Measurements from ENCODE around the gene GAS2L1.
A peak's percentile ranks its signal among the peaks of the same experiment; 100 is the strongest.

Gene GAS2L1

DNA sequence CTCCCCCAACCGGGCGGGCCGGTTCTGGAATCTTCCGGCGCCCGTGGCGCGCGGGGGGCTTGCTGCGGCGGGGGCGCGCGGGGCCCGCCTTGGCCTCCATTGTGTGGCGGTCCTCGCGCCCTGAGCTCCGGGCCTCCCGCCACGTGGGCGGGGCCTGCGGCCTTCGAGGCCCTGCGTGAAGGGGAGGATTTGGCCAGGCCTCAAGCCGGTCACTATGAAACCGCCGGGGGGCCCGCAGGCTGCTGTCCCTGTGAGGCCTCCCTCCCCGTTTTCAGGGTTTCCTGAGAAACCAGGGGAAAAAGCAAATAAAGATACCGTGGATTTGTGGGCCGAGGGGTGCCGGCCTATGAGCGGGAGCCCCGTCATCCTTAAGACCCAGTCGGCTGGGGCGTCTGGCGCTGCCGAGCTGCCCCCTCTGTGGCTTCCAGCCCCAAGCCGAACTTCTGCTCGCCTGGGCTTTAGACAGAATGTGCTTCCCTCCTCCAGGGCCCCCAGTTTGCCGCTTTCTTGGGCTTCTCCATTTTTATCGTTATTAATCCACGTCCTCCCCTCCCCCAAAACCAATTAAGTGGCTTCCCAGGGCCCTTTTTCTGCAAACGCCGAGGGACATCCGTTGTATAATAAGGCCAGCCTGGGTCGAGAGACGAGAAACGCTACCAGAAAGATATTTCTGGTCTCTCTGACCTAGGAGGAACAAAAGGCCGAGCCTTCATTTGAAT lies 37.8 kb upstream of the GAS2L1 start:
- no peak for TF ChIP-seq CTCF (IDR thresholded peaks at IDR 0.05; ENCODE audit: control insufficient read depth, extremely low read depth, insufficient read depth)
- DNase-seq (ENCODE audit: low read depth), result no peak

GRCh38 chr22:29269230-29269604 lies 37.2 kb upstream of the GAS2L1 start:
- no peak for DNase-seq (ENCODE audit: low read depth)
- no peak for TF ChIP-seq CTCF (IDR thresholded peaks at IDR 0.05; ENCODE audit: control insufficient read depth, extremely low read depth, insufficient read depth)

More for the DNA sequence above, 37.8 kb upstream of the GAS2L1 start:
- peak overlapping the region; percentile 68 for H3K4me3 ChIP-seq (ENCODE audit: low read depth, low read length)

DNA sequence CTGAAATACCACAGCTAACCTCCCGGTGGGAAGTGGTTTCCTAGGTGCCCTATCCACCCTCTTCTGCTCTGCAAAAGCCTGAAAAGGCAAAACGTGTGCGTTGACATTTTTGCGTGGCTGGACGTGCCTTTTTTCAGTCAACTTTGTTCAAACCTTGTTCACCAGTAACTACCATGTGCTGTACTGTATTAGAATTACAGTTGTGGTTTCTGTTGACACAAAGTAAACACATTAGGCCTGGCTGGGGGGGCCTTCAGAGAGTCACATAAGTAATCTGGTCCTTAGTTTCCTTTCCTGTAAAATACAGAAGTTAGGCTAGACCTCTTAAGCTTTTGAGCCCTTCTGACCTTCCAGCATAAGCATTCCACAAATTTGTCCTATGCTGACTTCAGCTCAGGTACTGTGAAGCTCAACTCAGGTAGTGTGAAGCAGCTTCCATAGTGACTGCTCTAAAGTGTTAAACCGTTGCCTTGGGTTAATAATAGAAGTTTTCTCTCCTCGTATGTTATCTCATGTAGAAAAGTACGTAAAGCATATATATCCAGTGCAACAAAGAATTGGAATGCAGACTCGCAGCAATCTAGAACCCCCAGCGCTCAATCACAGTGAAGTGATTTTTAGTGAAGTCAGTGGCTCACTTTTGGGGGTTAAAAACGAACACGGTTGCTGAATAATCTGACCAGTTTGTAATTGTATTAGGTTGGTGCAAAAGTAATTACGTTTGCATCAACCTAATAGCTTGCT lies 36.5 kb upstream of the GAS2L1 start:
- DNase-seq (ENCODE audit: low read depth), result no peak
- peak overlapping the region; percentile 68 for H3K4me3 ChIP-seq (ENCODE audit: low read depth, low read length)
- TF ChIP-seq CTCF (IDR thresholded peaks at IDR 0.05; ENCODE audit: control insufficient read depth, extremely low read depth, insufficient read depth), result no peak

More at GRCh38 chr22:29269230-29269604, 37.2 kb upstream of the GAS2L1 start:
- peak overlapping the region; percentile 68 for H3K4me3 ChIP-seq (ENCODE audit: low read depth, low read length)

DNA sequence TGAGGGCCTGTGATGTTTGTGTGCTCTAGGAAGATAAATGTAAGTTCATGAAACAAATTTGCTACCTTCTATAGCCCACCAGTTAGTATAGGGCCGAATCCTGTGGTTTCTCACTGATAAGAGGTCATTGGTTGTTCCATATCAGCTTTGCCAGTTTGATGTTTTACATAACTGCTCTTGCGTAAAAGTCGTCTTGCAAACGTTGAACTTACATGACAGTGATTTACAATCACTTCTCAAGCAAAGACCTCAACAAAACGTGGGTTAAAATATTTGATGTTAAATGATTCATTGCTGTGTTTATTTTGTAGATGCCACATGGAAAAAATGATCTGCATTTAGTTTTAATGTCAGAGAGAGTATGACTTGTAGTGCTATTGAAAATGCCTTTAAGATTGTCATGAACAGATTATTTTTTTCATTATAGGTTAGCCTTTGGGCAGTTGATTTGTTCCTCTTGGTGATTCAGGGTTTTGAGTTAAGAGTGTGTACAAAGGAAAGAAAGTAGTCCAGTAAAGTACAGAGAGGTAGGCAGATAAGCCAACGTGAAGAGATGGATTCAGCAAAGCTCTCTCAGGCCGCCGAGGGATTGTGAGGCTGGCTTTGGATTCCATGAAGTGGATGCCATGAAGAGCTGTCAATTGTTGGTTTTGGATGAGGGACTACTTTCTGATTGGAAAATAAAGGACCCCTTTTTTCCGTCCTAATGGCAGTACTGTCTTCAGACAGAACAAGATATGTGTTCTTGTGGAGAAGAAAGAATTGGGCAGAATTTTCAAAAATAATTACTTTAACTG lies 35.8 kb upstream of the GAS2L1 start:
- peak overlapping the region; percentile 68 for H3K4me3 ChIP-seq (ENCODE audit: low read depth, low read length)
- TF ChIP-seq CTCF (IDR thresholded peaks at IDR 0.05; ENCODE audit: control insufficient read depth, extremely low read depth, insufficient read depth), result no peak
- no peak for DNase-seq (ENCODE audit: low read depth)

DNA sequence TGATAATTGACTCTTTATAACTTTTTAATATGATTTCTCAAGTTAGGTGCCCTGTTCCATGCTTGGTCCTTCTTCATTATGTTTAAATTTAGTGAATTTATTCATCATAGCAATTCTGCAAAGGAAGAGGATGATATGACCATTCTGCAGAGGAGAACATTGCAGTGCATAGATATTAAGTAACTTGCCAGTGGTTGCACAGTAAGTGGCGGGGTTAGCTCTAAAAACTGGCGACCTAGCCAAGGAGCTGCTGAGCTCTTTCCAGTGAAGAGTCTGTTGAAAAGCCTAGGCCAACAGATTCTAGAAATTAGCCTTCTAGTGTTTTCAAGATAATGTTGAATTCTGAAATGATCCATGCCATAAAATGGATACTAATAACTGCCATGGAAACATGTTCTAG lies 33.8 kb upstream of the GAS2L1 start:
- no peak overlapping the region for H3K4me3 ChIP-seq (ENCODE audit: low read depth, low read length)
- no peak for DNase-seq (ENCODE audit: low read depth)
- TF ChIP-seq CTCF (IDR thresholded peaks at IDR 0.05; ENCODE audit: control insufficient read depth, extremely low read depth, insufficient read depth), result no peak

GRCh38 chr22:29275167-29275566 lies 31.3 kb upstream of the GAS2L1 start:
- TF ChIP-seq CTCF (IDR thresholded peaks at IDR 0.05; ENCODE audit: control insufficient read depth, extremely low read depth, insufficient read depth), result no peak
- no peak for DNase-seq (ENCODE audit: low read depth)
- no peak overlapping the region for H3K4me3 ChIP-seq (ENCODE audit: low read depth, low read length)

Data from LNCaP clone FGC (cell line).